C4-2B (cell line): Measurements from ENCODE around the gene NTRK2.

Source experiments
- CTCF ChIP-seq: fragments of 450-650 bp; conservative IDR thresholded peaks from 2 replicates; pipeline ENCODE4 v1.5.1; 2017; ENCODE audit warnings: mild to moderate bottlenecking
- ZFX ChIP-seq: fragments of 450-650 bp; IDR thresholded peaks from 2 replicates; pipeline ENCODE4 v1.6.1; 2017

GRCh38 chr9:84750152-84750865 lies 80.8 kb downstream of the NTRK2 start:
- TF ChIP-seq CTCF (no peak), ZFX (no peak)
